NT2/D1 (cell line): ENCODE measurements around the gene GFRA1.
"Not testable (repeated sequence)": the region's sequence is repeated elsewhere in the genome, so short reads cannot be mapped to it uniquely, and the experiment has no call there.

Experiments used
- DNase-seq: peaks from one replicate; pipeline ENCODE4 v3.0.0-alpha.2; 2011; ENCODE audit warnings: low read depth, low spot score
- H3K27me3 ChIP-seq: 2 replicates; pipeline ENCODE4 v1.6.0; 2011; ENCODE audit warnings: mild to moderate bottlenecking; ENCODE audit not compliant: insufficient read length, insufficient read depth
- H3K36me3 ChIP-seq: 2 replicates; pipeline ENCODE4 v1.6.1; 2011; ENCODE audit warnings: mild to moderate bottlenecking, low read length, mixed read lengths; ENCODE audit not compliant: insufficient read depth, insufficient read length
- H3K4me1 ChIP-seq: 2 replicates; pipeline ENCODE4 v1.5.1; 2011; ENCODE audit not compliant: insufficient read depth, insufficient read length
- H3K4me3 ChIP-seq: 2 replicates; pipeline ENCODE4 v1.5.1; 2011; ENCODE audit warnings: low read depth; ENCODE audit not compliant: insufficient read length
- H3K9ac ChIP-seq: 2 replicates; pipeline ENCODE4 v1.6.0; 2011; ENCODE audit warnings: low read depth; ENCODE audit not compliant: insufficient read length
- H3K9me3 ChIP-seq: 2 replicates; pipeline ENCODE4 v1.5.1; 2011; ENCODE audit warnings: mild to moderate bottlenecking, low read length; ENCODE audit not compliant: insufficient read depth
- SUZ12 ChIP-seq: IDR thresholded peaks from 2 replicates; pipeline ENCODE4 v1.6.1; 2011; ENCODE audit not compliant: insufficient read length, insufficient read depth; ENCODE audit errors: extremely low read depth
- YY1 ChIP-seq: IDR thresholded peaks from 2 replicates; pipeline ENCODE4 v1.6.1; 2011; ENCODE audit not compliant: insufficient read length, insufficient read depth
- ZNF274 ChIP-seq: IDR thresholded peaks from 2 replicates; pipeline ENCODE4 v1.6.1; 2011; ENCODE audit warnings: mild to moderate bottlenecking, low read depth, low read length

GFRA1 gene

DNA sequence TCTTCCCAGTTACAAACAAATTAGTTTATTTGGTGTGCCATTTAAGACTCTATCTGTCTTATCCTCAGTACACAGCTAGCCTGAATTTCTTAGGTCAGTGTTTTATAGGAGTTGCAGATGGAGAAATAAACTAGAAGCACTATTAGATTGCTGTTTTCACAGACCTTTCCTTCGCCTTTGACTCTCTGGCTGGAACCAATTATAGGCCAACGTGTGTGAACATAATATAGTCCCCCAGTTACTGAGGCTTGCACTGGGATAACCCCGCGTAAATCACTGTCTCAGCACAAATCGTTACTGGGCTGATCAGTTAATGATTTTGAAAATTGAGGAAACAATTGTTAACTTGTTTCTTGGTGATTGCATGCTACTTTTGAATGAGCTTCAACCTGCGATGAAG, 233.4 kb downstream of the GFRA1 start:
- H3K4me3 ChIP-seq: no peak overlapping the region
- no peaks in the 10 kb centered on the region for H3K4me1 ChIP-seq
- no peak for DNase-seq
- H3K9ac ChIP-seq: no peak overlapping the region
- TF ChIP-seq SUZ12 (no peak), YY1 (no peak), ZNF274 (no peak)
- no peaks in the 10 kb centered on the region for H3K9me3 ChIP-seq
- no peaks in the 10 kb centered on the region for H3K36me3 ChIP-seq
- no peaks in the 10 kb centered on the region for H3K27me3 ChIP-seq

DNA sequence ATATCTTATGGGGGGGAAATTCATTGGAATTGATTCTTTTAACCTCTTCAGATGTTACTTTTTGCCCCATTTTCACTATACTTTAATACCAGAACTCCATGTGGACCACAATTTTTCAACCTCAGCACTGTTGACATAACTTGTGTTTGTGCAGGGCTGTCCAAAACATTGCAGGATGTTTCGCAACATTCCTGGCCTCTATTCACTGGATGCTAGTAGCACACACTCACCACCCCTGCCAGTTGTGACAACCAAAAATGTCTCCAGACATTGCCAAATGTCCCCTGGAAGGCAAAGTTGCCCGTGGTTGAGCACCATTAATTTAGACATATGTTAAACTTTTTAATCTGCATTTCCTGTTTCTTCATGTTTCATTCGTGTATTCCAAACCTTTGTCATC, 234.7 kb downstream of the GFRA1 start:
- TF ChIP-seq SUZ12 (no peak), ZNF274 (no peak), YY1 (no peak)
- Histone ChIP-seq H3K9me3 (no peaks in the 10 kb centered on the region), H3K4me3 (no peak overlapping the region), H3K4me1 (no peaks in the 10 kb centered on the region), H3K36me3 (no peaks in the 10 kb centered on the region), H3K27me3 (no peaks in the 10 kb centered on the region), H3K9ac (no peak overlapping the region)
- no peak for DNase-seq

DNA sequence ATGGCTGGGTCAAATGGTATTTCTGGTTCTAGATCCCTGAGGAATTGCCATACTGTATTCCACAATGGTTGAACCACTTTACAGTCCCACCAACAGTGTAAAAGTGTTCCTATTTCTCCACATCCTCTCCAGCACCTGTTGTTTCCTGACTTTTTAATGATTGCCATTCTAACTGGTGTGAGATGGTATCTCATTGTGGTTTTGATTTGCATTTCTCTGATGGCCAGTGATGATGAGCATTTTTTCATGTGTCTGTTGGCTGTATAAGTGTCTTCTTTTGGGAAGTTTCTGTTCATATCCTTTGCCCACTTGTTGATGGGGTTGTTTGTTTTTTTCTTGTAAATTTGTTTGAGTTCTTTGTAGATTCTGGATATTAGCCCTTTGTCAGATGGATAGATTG, 237.6 kb downstream of the GFRA1 start:
- not testable (repeated sequence) for H3K27me3 ChIP-seq, H3K4me1 ChIP-seq, H3K36me3 ChIP-seq, DNase-seq, H3K9me3 ChIP-seq, H3K9ac ChIP-seq, H3K4me3 ChIP-seq

DNA sequence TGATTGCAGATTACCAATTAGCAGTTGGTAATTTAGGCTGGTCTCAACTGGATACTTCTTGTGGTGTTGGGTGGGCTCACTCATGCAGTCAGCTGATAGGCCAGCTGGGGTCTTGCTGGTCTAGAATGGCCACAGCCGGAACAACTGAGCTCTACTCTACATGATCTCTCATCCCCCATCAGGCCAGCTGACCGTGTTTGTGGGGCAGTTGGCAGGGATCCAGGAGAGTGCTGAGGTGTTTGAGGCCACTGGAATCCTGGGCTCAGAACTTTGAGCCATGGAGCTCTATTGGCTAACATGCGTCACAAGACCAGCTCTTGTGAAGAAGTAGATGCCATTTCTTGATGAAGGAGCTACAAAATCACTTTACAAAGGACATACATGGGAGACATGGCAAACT, 242.4 kb downstream of the GFRA1 start:
- Histone ChIP-seq H3K4me3 (no peak overlapping the region), H3K9ac (no peak overlapping the region), H3K9me3 (no peaks in the 10 kb centered on the region), H3K27me3 (no peaks in the 10 kb centered on the region), H3K36me3 (no peaks in the 10 kb centered on the region), H3K4me1 (no peaks in the 10 kb centered on the region)
- no peak for TF ChIP-seq YY1
- TF ChIP-seq SUZ12: no peak
- no peak for TF ChIP-seq ZNF274
- no peak for DNase-seq

DNA sequence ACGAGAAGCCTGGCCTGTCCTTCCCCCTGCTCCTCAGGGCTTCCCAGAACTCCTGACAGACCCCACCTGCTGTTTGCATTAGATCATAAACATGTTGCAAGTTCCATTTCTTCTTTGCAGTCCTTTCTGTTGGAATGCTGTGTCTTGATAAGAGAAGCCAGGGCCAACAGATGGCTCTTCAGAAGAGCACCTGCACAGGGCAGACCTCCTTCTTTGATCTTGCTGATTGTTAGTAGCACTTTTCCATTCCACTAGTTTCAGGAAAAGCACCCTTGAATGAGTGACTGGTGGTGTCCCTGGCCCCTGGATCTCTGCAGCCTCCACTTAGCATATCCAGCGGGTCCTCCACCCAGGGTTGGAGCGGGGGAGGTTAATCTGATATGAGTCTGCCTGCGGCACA, 243.2 kb downstream of the GFRA1 start:
- no peaks in the 10 kb centered on the region for H3K36me3 ChIP-seq
- no peaks in the 10 kb centered on the region for H3K9me3 ChIP-seq
- no peaks in the 10 kb centered on the region for H3K4me1 ChIP-seq
- no peak overlapping the region for H3K4me3 ChIP-seq
- H3K9ac ChIP-seq: no peak overlapping the region
- TF ChIP-seq ZNF274: no peak
- no peak for DNase-seq
- no peaks in the 10 kb centered on the region for H3K27me3 ChIP-seq

DNA sequence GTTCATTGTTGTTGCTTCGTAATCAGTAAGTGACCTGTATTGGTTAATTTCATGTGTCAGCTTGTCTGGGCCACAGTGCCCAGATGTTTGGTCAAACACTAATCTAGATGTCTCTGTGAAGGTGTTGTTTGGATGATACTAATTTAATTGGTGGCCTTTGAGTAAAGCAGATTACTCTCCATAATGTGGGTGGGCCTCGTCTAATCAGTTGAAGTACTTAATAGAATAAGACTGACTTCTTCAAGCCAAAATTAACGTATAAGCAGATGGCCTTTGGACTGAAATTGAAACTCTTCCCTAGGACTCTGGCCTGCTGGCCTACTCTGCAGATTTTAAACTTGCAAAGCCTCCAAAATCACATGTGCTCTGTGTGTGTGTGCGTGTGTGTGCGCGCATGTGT, 245.7 kb downstream of the GFRA1 start:
- Histone ChIP-seq H3K9me3 (no peaks in the 10 kb centered on the region), H3K27me3 (no peaks in the 10 kb centered on the region), H3K4me3 (no peak overlapping the region), H3K9ac (no peak overlapping the region), H3K36me3 (no peaks in the 10 kb centered on the region), H3K4me1 (no peaks in the 10 kb centered on the region)
- TF ChIP-seq ZNF274 (no peak), YY1 (no peak), SUZ12 (no peak)
- DNase-seq: no peak

DNA sequence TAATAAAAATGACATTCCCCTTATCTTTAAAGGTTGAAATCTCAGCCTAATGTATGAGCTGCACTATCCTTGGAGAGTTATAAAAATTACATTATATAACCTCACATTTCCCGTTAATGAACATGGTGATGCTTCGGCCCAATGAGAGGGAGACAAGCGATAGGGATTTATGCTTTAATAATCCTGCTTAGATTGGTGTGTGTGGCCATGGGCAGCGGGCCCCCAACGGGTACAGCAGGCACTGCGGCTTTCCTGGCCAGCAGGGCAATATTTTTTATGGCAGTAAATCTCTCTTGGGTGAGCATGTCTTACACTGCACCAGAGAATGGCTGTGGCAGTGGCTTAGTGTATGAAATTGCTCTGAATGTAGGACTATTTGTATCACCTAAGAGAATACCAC, 246.3 kb downstream of the GFRA1 start:
- Histone ChIP-seq H3K9me3 (no peaks in the 10 kb centered on the region), H3K36me3 (no peaks in the 10 kb centered on the region), H3K4me1 (no peaks in the 10 kb centered on the region), H3K9ac (no peak overlapping the region), H3K27me3 (no peaks in the 10 kb centered on the region), H3K4me3 (no peak overlapping the region)
- TF ChIP-seq ZNF274 (no peak), SUZ12 (no peak)
- DNase-seq: no peak

DNA sequence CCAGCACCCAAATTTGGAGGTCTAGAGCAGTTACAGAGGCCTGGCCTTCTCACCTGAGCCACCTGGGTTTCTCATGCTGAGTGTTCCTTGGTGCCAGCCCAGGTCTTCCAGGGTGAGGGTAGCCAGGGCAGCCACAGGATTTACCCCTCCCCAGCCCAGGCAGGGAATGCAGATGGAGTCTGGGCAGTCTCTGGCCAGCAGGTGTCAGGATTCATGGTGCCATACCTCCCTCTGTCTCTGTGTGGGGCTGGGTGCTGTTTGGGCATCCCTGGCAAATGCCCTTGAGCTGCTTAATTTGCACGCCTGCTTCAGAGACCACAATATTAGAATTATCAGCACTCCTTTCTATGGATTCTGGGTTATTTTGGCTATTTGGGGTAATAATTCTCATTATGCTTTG, 246.7 kb downstream of the GFRA1 start:
- no peak for DNase-seq
- TF ChIP-seq SUZ12 (no peak), ZNF274 (no peak)
- Histone ChIP-seq H3K27me3 (no peaks in the 10 kb centered on the region), H3K9ac (no peak overlapping the region), H3K4me1 (no peaks in the 10 kb centered on the region), H3K9me3 (no peaks in the 10 kb centered on the region), H3K4me3 (no peak overlapping the region), H3K36me3 (no peaks in the 10 kb centered on the region)
